ENCODE data around the gene LILRB4.

DNA sequence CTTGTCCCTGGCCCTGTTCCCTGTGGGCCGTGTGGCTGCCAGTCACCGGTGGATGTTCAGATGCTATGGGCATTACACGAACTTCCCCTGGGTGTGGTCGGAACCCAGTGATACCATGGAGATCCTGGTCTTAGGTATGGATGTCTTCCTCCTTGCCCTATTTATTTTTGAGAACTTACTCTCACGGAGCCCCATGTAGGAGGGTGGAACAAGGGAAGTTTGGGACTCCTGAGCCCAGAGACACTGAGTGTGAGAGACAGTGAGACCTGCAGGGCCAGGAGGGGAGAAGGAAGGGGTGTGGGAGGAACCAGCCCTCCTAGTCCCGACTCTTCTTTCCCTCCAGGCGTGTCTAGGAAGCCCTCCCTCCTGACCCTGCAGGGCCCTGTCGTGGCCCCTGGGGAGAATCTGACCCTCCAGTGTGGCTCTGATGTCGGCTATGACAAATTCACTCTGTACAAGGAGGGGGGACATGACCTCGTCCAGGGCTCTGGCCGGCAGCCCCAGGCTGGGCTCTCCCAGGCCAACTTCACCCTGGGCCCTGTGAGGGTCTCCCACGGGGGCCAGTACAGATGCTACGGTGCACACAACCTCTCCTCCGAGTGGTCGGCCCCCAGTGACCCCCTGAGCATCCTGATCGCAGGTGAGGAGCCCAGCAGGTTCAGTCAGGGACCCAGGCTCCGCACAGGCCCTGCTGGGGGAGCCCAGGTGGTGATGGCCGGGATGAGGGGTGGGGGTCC, 46.6 kb downstream of the LILRB4 start:
- TF ChIP-seq, protein P1, sequence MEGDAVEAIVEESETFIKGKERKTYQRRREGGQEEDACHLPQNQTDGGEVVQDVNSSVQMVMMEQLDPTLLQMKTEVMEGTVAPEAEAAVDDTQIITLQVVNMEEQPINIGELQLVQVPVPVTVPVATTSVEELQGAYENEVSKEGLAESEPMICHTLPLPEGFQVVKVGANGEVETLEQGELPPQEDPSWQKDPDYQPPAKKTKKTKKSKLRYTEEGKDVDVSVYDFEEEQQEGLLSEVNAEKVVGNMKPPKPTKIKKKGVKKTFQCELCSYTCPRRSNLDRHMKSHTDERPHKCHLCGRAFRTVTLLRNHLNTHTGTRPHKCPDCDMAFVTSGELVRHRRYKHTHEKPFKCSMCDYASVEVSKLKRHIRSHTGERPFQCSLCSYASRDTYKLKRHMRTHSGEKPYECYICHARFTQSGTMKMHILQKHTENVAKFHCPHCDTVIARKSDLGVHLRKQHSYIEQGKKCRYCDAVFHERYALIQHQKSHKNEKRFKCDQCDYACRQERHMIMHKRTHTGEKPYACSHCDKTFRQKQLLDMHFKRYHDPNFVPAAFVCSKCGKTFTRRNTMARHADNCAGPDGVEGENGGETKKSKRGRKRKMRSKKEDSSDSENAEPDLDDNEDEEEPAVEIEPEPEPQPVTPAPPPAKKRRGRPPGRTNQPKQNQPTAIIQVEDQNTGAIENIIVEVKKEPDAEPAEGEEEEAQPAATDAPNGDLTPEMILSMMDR (conservative IDR thresholded peaks at IDR 0.05; ENCODE audit: low read length) = no peak
- TF ChIP-seq EZH2phosphoT487 (IDR thresholded peaks at IDR 0.05; ENCODE audit: borderline replicate concordance, low read depth, low read length) = no peak
